ENCODE measurements around the gene AVEN.
"Not testable (repeated sequence)": the region's sequence is repeated elsewhere in the genome, so short reads cannot be mapped to it uniquely, and the experiment has no call there.

Gene AVEN

DNA sequence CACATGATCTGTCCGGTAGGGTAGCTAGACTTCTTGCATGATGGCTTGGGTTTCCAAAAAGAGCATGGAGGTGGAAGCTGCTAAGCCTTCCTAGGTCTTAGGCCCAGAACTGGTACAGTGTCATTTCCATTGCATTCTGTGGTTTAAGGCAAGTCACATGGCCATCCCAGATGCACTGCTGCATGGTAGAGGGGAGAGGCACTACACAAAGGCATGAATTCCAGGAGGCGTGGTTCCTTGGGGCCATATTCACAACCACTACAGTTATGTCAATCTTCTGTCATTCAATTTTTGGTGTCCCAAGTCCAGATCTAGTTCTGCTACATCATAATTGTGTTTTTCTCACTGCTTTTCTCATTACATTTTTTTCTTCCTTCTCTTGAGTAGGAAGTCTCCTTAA, 192.9 kb downstream of the AVEN start:
- DNase-seq, result no peak

DNA sequence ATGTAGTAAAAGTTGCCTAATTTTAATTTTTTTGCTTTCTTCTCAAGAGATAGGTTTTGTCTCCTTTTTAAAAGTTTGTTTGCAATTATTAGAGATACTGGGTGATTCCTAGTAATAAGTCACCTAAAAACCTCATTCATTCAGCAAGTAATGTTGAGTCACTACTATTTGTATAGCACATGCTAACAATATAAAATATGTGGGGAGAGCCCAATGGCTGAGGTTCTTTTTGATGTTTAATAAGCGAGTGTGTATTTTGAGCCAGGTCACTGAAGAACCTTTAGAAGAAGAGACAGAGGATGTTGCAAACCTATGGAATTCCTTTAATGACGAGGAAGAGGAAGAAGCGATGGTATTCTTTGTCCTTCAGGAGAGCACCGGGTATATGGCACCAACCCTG, 194.4 kb downstream of the AVEN start:
- DNase-seq, result no peak

DNA sequence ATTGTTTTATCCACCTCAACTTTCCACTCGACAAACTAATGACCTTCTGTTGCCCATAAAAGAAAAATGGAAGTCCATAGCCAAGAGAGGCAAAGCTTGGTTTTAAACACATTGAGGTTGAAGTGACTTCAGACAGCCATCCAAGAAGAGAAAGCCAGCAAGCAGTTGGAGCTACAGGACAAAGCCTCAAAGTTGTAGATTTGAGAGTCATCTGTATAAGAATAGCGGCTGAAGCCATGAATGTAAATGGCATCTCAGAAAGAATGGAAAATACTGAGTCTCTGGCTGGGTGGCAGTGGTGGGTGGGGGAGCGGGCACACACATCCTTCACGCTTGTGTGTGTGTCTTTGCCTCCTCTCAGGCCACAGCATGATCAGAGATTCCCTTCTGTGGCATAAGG, 194.8 kb downstream of the AVEN start:
- no peak for DNase-seq

DNA sequence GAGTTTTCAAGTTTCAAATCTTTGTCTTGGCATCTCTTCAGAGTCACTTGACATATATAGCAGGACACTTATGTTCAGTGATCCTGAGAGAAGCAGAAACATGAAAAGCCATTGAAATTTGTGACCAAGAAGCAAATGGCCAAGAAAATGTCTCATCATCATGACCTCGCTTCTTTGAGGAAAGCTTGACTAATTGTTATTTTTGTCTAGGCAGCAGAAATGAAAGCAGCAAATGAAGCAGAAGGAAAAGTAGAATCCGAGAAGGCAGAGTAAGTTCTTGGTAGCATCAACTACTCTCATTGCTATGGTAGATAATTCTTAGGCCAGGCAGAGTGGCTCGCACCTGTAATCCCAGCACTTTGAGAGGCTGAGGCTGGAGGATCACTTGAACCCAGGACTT, 198.4 kb downstream of the AVEN start:
- DNase-seq, result no peak

GRCh38 chr15:33839540-33839939, 199.5 kb downstream of the AVEN start:
- no peak for DNase-seq

- no peak for DNase-seq
Observed at GRCh38 chr15:33837294-33837693, 201.7 kb downstream of the AVEN start.

DNA sequence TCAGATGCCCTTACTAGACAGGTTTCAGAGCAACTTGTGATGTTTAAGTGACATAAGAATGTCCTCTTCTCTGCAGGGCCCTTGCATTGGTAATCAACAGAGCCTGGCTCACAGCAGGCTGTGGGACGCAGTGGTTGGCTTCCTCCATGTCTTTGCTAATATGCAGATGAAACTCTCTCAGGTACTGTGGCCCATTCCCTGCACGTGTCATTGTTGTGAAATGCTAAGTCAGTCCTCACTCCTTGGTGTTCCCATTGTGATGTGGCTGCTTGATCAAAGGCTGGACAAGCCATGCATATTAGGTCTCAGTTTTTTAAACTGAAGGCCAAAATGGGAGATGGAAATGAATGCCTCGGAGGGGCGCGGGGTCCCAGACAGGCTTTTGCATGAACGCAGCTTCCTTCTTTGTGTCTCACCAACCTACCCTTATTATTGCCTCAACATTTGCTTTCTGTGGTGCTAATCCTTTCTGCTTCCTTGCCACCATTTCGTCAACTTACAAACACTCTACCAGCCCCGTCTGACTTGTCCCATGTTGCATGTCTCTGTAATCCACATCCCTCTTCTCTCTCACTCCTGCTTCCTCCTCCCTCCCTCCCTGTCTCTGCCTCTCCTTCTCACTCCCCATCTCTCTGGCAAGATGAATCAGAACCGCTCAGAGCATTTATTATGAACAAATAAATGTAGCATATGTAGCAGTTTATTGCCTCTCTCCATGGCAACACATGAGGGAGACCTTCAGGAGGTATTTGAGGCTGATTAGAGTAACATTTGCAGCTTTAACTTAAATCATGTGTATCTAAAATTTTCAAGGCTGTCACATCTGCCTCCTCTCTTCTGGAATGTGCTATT, 203.9 kb downstream of the AVEN start:
- no peak for DNase-seq

GRCh38 chr15:33831646-33832045, 207.4 kb downstream of the AVEN start:
- DNase-seq, result no peak

DNA sequence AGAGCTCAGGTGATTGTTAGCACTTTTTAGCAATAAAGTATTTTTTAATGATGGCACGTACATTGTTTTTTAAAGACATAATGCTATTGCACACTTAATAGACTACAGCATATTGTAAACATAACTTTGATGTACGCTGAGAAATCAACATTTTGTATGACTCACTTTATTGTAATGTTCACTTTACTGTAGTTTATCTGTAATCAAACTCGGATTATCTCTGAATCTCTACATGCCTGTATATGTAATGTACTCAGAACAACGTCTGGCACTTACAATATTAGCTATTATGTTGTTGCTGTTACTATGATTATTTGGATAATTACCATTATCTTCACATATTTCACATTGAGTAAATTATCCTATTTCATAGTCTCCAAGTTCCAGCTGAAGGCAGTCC, 208.7 kb downstream of the AVEN start:
- DNase-seq, result no peak

GRCh38 chr15:33826201-33826600, 212.8 kb downstream of the AVEN start:
- DNase-seq, result no peak

DNA sequence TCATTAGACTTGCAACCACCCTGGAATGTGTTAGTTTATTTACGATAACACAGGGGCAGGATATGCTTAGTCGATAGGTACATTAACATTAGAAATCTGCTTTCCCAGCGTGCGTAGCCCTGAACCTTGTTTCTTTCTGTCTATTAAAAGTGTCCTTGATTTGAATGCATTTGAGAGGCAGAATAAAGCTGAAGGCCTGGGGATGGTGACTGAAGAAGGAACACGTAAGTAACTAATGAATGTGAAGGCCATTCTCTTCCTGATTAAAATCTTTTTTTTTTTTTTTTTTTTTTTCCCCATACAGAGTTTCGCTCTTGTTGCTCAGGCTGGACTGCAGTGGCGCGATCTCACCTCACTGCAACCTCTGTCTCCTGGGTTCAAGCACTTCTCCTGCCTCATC, 213.6 kb downstream of the AVEN start:
- DNase-seq, result no peak

GRCh38 chr15:33823119-33823518, 215.9 kb downstream of the AVEN start:
- no peak for DNase-seq

DNA sequence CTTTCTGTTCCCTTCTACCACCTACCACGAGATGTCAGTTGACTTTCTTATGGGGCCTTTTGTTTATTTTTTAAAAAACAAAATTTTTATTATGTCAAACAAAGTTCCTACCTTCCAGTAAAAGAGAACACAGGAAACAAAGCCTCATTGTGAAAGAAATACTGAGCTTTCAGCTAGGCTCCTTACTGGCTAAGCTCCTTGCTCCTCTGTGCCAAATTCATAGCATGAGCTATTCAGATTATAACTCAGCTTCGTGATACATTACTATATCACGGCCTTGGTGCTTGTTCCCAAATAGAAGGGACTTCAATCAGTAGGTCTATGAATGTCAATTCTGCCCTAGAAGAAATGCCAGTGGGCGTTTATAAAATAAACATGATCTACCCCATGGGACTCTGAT, 216.5 kb downstream of the AVEN start:
- no peak for DNase-seq

- DNase-seq, result not testable (repeated sequence)
Observed at GRCh38 chr15:33819499-33819898, 219.5 kb downstream of the AVEN start.
